Measurements from ENCODE around the gene STIM1.

STIM1 gene

DNA sequence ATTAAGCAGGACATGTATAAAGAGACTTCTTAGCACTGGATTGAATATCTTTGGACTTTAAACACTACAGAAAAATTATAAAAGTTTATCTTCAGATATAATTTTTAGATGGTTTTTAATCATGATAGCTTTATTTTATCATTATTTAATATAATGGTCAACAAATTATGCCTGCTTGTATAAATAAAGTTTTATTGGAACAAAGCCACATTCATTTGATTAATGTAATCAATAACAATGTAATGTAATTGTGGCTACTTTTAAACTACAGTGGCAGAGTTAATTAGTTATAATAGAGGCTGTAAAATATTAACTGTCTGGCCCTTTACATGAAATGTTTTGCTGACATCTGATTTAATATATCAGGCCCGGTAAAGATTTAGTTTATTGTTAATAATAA lies 70.0 kb downstream of the STIM1 start:
- no peak for DNase-seq

DNA sequence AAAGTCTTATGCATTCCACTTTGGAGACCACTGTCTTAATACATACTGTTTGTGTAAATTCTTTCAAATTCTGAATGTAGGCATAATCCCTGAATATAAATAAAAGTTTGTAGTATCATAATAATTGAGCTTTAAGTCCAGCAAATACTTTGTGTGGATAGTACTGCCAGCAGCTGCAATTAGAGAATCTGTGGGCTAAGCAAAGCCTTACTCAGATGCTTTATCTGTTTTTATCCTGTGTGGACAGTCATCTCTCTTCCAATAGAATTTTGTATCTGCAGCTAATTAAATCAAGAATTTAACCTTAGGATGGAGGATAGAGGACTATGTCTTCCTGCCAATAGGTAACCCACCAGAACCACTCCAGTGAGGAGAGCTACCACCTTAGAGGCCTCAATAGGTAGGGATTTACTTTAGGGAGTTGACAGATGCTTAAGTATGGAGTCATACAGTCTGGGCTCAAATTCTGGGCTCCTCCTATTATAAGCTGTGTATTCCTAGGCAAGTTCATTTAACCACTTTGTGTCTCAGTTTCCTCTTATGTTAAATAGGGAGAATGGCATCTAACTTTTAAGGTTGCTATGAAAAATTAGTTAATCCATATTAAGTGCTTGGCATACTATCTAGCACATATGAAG lies 71.1 kb downstream of the STIM1 start:
- no peak for DNase-seq

DNA sequence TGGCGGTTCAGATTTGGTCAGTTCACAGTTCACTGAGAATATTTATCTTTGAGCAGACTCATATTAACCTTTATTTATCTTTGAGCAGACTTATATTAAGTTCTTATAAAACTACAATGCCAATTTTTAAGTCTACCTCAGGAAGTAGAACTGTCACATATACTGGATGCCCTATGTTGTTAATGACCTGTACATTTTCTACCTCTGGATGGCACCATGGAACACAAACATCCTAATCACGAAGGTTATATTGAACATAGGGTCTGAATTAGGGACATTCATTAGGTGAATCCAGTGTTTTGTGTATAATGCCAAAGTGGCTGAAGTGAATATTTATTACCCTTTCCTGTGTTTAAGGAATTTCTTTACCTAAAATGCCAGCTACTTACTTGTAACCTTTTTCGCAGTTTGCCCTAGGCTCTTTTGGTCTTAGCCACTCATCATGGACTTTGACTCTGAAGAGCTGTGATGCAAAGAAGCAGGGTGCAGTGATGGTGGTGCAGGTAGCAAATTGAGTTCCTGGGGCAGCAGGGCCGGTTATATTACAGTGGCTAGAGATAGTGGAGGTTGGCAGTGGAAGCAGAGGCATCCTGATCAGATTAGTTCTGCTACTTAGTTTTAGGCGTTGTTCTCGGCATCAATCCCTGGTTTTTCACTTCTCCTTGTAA lies 71.8 kb downstream of the STIM1 start:
- DNase-seq: no peak

DNA sequence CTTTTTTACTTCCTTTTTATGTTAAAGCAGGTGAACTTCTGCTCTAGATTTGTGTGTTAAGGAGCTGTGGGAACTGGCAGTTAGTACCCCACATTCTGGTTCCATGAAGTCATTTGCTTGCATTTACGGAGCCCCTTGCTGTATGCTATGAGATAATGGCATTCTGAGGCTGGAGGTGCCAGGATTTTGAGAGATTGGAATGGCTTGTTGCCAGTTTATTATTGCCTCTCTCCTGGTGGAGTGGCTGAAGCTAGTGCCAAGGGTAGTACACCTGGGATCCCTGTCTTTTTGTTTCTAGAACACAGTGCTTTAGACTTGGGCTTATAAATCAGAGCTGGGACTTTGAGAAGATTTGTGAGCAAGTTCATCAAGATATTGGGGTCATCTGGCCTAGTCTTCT lies 73.8 kb downstream of the STIM1 start:
- no peak for DNase-seq

DNA sequence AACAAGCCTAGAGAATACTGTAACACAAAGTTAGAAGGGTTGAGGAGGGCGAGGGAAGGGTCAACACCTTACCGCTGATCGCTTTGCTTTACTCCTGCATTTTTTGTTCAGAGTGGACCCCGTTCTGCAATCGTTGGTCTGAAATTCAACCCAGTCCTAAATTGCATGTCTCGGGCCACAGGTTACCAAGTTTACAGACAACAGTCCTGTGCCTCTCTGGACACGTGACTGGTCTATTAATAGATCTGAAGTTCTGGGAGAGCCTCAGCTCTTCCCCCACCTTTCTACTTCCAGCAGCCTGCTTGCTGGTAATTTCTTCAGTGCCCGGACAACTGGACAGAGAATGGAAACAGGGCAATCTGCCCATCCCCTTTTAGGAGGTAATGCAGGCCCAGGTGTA lies 74.2 kb downstream of the STIM1 start:
- no peak for DNase-seq

DNA sequence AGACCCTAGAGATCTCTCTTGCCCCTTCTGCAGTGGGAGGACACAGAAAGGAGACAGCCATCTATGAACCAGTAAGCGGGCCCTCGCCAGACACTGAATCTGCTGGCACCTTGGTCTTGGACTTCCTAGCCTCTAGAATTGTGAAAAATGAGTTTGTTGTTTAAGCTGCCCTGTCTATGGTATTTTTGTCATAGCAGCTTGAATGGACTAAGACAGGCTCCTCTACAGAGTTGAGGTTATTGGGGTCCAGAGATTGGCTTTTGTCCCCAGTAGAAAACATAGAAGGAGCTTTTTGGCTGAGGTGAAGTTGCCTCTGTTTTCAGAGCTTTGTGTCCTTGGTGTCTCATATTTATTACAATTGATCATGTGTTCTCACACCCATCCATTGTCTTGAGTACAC lies 77.2 kb downstream of the STIM1 start:
- no peak for DNase-seq

DNA sequence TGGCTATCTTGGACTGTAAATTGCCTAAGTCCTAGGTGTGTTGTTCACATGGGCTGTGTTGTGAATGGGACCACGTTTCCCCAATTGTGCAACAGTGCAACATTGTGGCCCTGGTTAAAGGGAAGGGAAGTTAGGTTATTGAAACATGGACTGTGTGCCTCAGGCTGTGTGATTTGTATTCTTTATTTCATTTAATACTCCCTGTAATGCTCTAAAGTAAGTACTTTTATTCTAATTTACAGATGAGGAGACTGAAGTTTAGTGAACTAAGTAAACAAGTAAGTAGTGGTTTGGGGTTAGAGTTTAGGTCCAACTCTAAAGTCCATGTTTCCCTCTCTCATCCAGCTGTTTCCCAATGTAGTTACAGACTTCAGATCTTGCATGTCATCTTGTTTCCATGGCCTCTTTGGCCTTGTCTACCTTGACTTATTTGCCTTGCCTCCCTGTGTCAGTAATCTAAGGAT lies 77.7 kb downstream of the STIM1 start:
- no peak for DNase-seq

DNA sequence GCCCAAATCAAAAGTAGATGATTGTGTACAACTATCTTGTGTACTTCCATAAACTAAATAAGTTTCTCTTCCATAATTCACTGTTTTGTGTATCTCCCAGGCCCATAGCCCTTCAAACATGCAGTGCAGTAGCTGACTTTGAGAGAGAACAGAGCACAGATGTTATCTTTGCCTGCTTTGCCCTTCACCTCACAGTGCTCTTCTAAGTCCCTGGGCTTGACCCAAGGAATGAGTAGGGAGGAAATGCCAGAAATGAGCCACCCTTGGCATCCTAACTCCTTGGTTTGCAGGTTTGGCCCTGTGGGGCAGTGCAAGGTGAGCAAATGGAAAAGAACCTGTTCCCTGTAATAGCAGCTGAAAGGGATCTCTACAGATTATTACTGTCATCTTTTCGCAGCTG lies 79.2 kb downstream of the STIM1 start:
- no peak for DNase-seq

DNA sequence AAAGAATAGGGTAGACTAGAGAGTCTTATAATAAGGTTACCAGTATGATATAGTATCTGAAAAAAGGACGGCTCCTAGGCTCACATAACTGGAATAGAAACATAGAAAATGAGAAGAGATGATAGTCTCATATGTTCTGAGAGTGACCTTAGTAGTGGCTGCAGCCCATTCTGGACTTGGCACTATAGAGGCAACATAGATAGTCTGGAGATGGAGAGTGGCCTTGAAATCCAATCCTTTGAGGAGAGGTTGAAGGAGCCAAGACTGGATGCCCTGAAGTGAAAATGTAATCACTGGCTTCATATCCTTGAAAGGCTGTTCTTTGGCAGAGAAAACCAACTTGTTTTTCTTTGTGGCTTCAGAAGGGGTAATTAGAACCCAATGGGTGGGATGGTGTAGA lies 81.1 kb downstream of the STIM1 start:
- no peak for DNase-seq

DNA sequence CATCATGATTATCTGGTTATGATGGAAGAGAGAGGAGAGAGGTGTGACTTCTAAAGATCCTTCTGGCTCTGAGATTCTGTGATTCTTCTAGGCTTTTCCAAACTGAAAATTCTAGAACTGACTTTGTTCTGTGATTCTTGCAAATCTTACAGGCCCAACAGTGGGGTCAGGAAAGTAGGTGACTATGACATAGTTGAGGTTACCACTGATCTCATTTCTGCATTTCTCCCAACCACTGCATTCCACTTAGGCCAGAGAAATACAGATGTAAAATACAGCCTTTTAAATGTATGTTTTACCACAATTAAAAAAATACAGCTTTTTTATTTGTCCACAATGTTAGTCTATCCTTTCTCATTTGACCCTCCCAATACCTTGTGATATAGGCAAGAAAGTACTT lies 83.7 kb downstream of the STIM1 start:
- DNase-seq: no peak

DNA sequence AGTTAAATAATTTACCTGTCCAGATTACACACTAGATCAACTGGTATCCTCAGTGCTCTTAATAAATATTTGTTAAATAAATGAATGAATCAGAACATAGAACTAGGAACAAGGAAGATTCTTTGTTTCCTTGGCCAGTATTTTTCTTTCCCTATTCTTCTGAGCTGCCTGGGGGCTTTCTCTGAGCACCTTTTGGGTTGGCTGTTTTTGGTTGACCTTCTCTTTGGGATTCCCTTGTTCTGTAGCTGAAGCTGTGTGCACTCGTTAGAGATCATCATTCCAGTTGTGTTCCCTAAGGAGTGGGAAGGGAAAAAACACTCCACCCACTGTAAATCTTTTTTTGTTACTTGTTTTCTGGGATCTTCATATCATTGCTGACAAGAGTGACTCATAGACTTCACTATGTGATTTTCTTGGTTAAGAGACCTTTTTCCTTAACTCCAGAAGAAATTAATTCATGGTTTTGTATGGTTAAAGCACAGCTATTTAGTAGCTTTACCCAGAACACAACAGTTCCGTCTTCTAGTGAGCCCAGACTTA lies 84.3 kb downstream of the STIM1 start:
- no peak for DNase-seq

DNA sequence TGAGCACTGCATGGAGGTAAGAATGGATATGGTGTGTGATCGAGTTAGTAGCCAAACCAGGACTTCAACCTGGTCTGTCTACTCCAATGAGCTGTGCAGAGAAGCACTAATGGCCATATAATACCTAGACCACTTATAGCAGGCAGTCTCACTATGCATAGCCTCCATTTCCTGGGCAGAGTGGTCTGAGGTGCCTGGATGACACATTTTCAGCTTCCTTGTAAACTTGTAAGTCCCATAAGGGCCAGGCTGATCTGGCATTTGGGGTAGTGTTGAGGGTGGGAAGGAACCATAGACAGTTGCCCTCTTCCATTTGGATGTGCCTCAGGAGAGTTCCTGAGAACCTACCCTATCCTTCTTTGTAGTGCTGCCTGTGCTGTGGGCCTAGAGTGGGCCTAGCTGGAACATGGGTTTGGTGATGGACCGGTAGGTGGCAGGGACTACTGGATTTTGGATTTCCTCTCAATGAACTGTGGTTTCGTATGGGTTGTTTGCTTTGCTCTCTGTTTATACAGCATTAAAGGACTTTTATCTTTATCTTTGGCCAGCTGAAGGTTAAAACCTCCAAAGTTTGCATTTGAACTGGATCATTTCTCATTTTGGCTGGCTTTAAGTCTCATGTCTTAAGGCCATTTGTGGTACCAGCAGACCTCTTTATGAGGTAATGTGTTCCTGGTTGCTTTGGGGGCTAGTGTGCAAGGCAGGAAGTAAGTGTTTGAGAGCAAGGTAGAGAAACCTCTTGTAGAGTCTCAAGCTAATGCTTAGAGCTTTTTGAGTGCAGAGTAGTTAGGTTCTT lies 86.9 kb downstream of the STIM1 start:
- no peak for DNase-seq

DNA sequence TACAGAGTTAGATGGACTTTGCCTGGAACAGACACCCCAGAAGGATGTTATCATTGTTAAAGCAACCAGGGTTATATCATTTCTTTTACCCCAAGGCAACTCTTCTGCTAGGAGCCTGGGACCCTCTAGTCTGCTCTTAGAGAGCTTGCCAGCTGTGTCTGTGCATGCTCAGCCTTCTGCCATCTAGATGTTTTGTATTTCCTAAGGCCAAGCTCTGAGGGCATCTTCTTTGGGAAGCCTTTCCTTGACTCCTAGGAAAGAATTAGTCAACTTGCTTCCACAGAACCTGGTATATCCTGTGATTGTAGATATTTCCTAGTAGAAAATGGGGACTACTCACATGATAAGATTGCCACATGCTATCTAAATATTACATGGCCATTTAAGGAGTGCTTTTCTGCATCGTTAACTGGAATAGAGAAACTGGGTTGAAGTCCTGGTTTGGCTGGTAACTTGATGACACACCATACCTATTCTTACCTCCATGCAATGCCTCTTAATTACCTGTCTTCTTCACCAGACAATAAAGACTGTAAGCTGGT lies 87.6 kb downstream of the STIM1 start:
- no peak for DNase-seq

DNA sequence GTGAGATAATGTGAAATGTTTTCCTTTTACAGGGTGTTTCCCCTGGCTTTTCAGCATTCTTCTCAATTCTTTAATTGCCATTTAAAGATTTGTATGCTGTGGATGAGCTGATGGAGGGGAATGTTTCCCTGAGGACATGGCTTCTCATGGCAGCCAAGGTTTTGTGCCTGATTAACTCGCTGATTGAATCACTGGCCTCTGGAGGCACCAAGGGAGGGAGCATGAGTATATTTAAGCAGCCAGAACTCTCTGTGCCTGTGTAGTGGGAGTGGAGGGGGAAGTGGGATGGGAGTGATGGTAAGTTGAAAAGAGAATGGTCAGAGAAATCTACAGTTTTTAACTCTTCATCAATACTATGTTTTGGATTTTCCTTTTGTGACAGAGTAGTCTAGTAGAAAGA lies 88.7 kb downstream of the STIM1 start:
- DNase-seq: no peak

DNA sequence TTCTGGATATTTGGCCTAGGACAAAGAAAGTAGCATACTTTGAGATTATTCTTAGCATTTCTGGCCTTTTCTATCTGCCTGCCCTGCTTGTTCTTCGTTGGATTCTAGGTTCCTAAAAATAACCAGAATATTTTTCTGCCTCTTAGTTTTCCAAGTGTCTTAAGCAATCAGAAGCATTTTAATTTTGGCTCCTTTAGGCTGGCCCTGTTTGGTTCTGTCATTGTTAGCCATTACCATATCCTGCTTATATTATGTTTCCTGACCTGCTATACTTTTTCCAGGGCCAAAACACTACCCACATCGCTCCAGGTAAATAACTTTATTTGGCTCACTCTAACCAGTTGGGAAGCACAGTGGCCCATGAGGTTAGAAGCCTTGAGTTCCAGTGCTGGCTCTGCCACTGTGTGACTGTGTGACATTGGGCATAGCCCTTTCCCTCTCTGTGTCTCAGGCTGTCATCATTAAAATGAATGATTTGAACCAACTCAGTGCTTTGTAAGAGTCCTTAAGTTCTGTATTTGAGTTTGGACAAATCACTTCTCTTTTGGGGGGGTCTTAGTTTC lies 91.1 kb downstream of the STIM1 start:
- DNase-seq: no peak

DNA sequence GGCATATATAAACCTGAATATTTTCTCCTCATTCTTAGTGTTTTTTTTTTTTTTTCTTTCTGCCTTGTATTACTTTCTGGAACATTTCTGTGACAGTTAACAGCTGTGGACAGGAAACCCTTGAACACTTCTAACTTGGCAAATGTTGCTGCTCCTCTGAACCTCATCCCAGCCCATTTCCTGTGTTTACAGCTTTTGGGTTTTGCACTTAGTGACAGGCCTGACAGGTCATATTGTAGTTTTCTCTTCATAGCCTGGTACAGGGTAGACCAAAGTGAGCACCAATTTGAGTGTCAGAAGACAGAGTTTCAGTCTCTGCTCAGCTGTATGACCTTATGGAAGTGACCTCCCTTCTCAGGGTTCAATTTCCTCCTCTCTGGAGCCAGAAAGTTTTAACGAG lies 91.6 kb downstream of the STIM1 start:
- DNase-seq: peak; percentile 62

DNA sequence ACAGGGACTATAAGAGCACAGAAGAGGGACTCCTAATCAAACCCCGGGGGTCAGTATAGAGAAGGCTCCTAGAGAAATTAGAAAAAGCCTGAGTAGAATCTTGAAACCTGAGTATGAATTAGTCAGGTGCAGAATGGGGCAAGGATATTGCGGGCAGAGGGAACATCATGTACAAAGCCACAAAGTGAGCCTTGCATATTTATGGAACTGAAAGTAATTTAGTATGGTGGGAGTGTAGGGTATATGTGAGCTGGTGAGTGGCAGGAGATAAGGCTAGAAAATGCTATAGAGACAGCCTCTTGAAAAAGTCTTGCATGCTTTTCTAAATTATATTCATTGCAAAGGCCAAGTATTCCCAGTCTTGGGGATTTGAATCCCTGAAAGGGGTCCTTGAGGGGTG lies 93.7 kb downstream of the STIM1 start:
- DNase-seq: no peak

DNA sequence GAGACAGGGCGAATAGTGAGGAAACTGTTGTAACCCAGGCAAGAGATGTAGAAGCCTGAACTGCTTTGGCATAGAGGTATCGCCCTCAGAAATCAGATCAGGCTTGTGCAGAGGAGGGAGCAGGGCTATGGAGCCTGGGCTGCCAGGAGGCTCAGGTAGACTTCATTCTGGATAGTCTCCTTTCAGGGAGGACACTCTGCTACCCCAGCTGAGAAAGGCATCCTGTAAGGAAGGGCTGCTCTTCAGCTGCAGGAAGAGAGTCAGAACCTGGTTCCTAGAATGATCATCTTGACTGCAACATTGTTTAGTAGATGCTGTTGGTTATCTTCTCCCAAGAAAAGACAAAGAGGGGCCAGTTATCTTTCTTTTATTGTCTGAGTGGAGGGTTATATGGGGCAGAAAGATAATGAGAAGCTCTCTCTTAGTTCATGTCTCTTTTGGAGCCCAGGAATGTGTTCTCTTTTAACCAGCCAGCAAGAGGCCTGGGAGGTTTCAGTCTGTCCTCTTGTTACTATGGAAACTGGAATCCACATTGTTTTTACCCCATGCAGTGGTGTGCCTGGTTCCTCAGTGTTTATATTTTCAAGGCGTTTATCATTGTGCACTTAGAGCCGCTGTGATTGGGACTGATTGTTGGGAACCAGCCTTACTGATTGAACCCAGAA lies 95.7 kb downstream of the STIM1 start:
- DNase-seq: no peak

DNA sequence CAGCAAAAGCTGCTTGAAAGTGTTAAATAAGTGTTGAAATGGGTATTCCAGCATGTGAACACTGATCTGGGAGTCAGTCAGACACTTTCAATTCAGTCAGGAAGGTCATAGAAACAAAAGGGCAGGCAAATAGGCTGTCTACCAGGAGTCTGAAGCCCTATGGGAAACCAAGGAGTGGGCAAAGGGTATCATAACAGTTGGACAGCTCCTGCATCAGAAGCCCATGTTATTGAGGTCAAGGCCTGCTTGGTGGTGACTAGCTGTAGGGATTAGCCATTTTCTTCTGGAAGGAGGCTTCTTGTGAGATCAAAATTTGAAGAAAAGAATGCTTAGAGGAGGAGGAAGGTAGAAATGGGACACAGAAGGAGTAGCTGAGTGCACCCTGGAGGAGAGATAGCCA lies 97.3 kb downstream of the STIM1 start:
- DNase-seq: no peak

DNA sequence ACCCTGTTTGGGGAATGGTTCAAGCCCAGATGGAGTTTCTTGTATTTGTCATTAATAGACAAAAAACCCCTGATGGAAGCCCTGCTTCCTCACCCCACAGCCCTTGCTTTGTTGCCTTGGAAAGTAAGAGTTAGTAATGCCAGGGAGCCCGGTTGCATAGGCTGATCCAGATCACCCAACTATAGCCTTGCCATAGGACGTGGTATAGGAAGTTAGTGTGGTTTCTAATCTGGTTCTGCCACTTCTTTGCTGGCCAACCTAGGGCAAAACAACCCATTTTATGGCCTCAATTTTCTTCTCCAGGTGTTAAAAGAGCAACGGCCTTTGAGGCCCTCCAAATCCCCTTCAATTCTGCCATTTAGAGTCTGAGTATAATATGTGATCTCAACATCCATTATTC lies 97.9 kb downstream of the STIM1 start:
- no peak for DNase-seq

DNA sequence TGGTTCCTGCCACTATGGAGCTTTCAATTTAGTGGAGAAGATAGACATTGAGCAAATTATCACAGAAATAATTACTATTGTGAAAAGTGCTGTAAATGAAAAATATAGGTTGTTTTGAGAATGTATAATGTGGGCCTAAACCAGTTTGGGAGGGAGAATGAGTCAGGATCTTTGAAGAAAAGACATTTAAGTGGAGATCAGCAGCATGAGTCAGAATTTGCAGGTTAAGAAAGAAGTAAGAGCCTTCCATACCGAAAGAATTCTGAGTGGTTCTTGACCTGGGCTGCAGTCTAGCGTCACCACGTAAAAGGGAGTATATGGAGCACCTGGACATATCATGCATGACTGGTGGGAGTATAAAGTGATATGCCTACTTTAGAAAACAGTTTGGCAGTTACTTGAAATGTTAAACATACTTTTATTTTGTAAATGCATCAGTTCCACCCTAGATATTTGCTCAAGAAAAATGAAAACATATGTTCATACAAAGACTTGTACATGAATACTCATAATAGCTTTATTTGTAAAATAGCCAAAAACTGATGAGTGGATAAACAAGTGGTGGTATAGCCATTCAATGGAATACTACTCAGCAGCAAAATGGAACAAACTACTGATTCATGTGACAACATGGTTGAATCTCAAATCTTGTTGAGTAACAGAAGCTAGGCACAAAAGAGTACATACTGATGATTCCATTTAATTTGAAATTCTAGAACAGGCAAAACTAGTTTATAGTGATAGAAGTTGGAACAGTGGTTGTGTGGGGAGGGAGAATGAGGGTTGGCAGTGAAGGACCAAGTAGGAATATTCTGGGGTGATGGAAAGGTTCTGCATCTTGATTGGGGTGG lies 99.2 kb downstream of the STIM1 start:
- no peak for DNase-seq

DNA sequence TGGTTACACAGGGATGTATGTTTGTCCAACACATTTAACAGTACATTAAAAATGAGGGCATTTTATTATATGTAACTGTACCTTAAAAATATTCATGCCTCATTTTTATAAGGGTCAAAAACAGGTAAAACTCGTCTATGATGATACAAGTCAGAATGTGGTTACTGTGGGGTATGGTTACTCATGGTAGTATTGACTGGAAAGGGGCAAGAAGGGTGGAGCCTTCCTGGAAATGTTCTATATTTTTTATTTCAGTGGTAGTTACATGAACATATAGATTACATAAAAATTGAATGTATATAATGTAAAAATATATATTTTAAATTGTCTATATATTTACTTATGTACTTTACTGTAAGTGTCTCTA lies 99.8 kb downstream of the STIM1 start:
- DNase-seq: no peak
